ENCODE data around the gene SPHKAP.

The SPHKAP gene

DNA sequence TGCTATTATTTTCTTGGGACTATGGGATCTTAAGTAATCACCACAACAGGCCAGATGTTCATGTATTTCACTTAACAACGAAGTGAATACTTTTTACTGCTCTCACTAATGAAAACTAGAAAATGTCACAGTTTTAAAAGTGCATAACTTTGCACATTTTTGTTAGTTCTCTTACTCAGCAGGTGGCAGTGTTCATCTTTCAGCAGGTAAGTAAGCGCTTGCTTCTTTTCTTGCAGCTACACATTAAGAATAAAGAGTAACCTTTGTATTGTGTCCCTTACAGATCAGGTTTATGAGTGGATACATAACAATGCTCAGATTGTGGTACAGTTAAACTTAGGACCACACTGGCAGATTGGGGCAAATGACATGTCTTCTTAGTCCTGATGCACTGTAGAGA is 249.1 kb downstream of the SPHKAP start:
- no peak overlapping the region for H3K9ac ChIP-seq (ENCODE audit: low read depth, low read length, poor library complexity, severe bottlenecking)
- no peak overlapping the region for H2AFZ ChIP-seq (ENCODE audit: low read length)
- no peaks in the 10 kb centered on the region for H4K20me1 ChIP-seq (ENCODE audit: insufficient read depth, low read length, poor library complexity, severe bottlenecking)
- H3K79me2 ChIP-seq (ENCODE audit: insufficient read depth, low read length) = no peaks in the 10 kb centered on the region
- H3K4me1 ChIP-seq (ENCODE audit: insufficient read depth, low read length, poor library complexity, severe bottlenecking) = no peaks in the 10 kb centered on the region
- no peaks in the 10 kb centered on the region for H3K9me3 ChIP-seq (ENCODE audit: insufficient read depth, low read depth, low read length)
- H3K27me3 ChIP-seq (ENCODE audit: insufficient read depth, low read length, poor library complexity, severe bottlenecking) = no peaks in the 10 kb centered on the region
- no peak overlapping the region for H3K4me2 ChIP-seq (ENCODE audit: low read depth, low read length, poor library complexity, severe bottlenecking)
- no peak overlapping the region for H3K4me3 ChIP-seq (ENCODE audit: low read length, poor library complexity, severe bottlenecking)
- no peaks in the 10 kb centered on the region for H3K9me2 ChIP-seq (replicated peaks; ENCODE audit: low read depth, low read length)
- H3F3A ChIP-seq (ENCODE audit: low read depth) = no peaks in the 10 kb centered on the region
- no peak for TF ChIP-seq EZH2phosphoT487 (IDR thresholded peaks at IDR 0.05; ENCODE audit: borderline replicate concordance)
- TF ChIP-seq, protein P1, sequence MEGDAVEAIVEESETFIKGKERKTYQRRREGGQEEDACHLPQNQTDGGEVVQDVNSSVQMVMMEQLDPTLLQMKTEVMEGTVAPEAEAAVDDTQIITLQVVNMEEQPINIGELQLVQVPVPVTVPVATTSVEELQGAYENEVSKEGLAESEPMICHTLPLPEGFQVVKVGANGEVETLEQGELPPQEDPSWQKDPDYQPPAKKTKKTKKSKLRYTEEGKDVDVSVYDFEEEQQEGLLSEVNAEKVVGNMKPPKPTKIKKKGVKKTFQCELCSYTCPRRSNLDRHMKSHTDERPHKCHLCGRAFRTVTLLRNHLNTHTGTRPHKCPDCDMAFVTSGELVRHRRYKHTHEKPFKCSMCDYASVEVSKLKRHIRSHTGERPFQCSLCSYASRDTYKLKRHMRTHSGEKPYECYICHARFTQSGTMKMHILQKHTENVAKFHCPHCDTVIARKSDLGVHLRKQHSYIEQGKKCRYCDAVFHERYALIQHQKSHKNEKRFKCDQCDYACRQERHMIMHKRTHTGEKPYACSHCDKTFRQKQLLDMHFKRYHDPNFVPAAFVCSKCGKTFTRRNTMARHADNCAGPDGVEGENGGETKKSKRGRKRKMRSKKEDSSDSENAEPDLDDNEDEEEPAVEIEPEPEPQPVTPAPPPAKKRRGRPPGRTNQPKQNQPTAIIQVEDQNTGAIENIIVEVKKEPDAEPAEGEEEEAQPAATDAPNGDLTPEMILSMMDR (conservative IDR thresholded peaks at IDR 0.05; ENCODE audit: low read length) = 0 out of 2 replicates have a peak, but pooled peaks have one; percentile 19
- no peaks in the 10 kb centered on the region for H3K36me3 ChIP-seq (ENCODE audit: insufficient read depth, low read length)

DNA sequence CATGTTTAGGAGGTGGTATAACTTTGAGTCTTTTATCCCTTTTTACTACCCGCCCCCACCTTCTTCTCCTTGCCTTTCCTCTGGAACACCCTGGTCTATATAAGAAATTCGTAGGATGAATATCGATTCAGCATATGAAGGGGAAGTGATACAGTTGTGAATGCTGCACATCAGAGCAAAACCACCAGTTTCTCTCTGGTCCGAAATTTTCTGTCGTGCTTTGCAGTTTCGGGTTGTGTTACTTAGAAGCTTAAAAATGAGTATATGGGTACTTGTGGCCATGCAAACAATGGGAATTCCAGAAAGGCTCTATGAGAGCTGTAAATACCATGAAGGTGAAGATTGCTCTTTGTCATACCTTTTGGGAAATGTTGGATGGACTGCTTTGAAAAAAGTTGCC is 249.5 kb downstream of the SPHKAP start:
- Histone ChIP-seq H3K36me3 (ENCODE audit: insufficient read depth, low read length) (no peaks in the 10 kb centered on the region), H2AFZ (ENCODE audit: low read length) (no peak overlapping the region), H4K20me1 (ENCODE audit: insufficient read depth, low read length, poor library complexity, severe bottlenecking) (no peaks in the 10 kb centered on the region), H3K4me3 (ENCODE audit: low read length, poor library complexity, severe bottlenecking) (no peak overlapping the region), H3K79me2 (ENCODE audit: insufficient read depth, low read length) (no peaks in the 10 kb centered on the region), H3F3A (ENCODE audit: low read depth) (no peaks in the 10 kb centered on the region), H3K4me1 (ENCODE audit: insufficient read depth, low read length, poor library complexity, severe bottlenecking) (no peaks in the 10 kb centered on the region), H3K4me2 (ENCODE audit: low read depth, low read length, poor library complexity, severe bottlenecking) (no peak overlapping the region), H3K9me3 (ENCODE audit: insufficient read depth, low read depth, low read length) (no peaks in the 10 kb centered on the region), H3K9me2 (replicated peaks; ENCODE audit: low read depth, low read length) (no peaks in the 10 kb centered on the region), H3K9ac (ENCODE audit: low read depth, low read length, poor library complexity, severe bottlenecking) (no peak overlapping the region), H3K27me3 (ENCODE audit: insufficient read depth, low read length, poor library complexity, severe bottlenecking) (no peaks in the 10 kb centered on the region)
- TF ChIP-seq EZH2phosphoT487 (IDR thresholded peaks at IDR 0.05; ENCODE audit: borderline replicate concordance) = no peak
- TF ChIP-seq, protein P1 (conservative IDR thresholded peaks at IDR 0.05; ENCODE audit: low read length) = no peak

Data from Loucy (cell line).